ENCODE data around the gene LANCL3. TPM values are rescaled to one million over a fixed set of nuclear protein-coding genes. Genes with fewer than 3 reads are reported as not detected.

LANCL3 gene
- total RNA-seq, 1 experiment from 2014 or later: not detected

DNA sequence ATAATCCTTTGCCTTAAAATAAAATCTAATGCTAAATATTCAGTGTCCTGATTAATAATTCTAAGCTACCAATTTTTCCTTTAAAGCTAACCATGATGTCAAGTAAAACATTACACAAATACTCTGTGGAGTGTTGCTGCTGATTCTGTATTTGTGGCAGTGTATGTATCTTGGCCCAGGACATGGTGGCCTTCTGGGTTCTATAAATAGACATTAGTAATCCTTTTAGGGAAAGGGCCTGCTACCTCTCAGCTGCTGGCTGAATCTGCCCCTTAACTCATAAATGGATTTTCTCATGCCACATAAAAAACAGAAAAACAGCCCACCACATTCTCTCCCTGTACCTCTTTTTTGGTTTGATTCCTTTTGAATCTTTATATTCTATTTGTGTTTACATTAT, 113.0 kb downstream of the LANCL3 start:
- no peak overlapping the region for H3K4me3 ChIP-seq
- H3K27me3 ChIP-seq: no peaks in the 10 kb centered on the region
- no peaks in the 10 kb centered on the region for H3K9me3 ChIP-seq (replicated peaks)
- DNase-seq: peak in 1 of 2 experiments; percentile 6
- no peaks in the 10 kb centered on the region for H3K4me1 ChIP-seq
- H3K36me3 ChIP-seq: no peaks in the 10 kb centered on the region
- H3K27ac ChIP-seq: no peak overlapping the region

DNA sequence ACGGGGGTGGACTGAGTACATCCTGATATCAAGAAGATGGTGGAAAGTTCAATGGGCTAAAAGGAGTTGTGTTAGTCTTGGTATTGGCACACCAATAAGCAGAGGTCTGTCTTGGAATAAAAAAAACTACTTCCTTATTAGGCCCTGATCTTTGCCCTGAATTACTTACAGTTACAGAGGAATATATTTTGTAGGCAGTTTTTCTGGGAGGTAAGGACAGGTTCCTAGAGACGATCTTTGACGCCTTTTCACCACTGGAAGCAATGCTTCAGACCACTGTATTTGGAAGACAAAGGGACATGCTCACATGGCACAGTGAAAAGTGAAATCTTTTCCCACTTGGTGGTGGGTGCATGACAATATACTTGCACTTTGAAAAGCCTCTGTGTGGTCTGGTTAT, 113.5 kb downstream of the LANCL3 start:
- H3K9me3 ChIP-seq (replicated peaks): no peaks in the 10 kb centered on the region
- H3K4me3 ChIP-seq: no peak overlapping the region
- H3K27ac ChIP-seq: no peak overlapping the region
- H3K27me3 ChIP-seq: no peaks in the 10 kb centered on the region
- no peaks in the 10 kb centered on the region for H3K36me3 ChIP-seq
- H3K4me1 ChIP-seq: no peaks in the 10 kb centered on the region
- no peak for DNase-seq

DNA sequence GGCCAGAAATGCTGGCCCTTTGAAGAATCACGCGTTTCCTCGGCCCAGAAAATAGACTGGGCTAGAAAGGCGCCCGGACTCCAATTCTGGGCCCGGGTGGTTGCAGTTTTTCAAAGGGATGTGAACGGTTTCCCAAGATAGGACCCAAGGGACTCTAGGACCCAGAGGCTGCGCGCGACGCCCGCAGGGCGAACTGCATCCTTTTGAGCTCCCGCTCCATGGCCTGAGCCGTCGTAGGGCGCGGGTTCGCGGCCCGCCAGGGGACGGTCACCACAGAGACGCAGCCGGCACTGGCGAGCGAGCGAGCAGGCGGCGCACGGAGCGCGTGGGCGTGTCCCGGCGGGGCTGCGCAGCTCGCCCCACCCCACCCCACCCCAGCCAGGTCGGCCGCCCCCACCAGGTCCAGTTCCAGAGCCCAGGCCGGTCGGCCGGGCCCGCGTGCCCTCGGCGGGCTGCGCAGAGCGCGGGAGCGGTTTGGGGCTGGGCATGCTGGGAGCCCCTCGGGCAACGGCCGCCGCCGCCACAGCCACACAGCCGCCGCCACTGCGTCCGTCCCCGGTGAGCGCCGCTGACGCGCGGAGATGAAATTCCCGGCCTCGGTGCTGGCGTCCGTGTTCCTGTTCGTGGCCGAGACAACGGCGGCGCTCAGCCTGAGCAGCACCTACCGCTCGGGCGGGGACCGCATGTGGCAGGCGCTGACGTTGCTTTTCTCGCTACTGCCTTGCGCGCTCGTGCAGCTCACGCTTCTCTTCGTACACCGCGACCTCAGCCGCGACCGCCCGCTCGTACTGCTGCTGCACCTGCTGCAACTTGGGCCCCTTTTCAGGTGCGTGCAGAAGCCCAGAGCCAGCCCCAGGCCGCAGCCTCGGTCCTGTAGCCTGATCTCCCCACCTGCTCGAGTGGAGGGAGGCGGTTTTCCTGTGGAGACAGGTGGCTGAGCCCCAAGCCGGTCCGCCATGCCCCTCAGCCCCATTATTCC, 114.2 kb downstream of the LANCL3 start, which contains the start of gene XK:
TSS of gene XK (plus strand) at position 411 of the 979 bp plus-strand sequence. CDS start at position 582, 171 bp downstream.
- H3K4me1 ChIP-seq: no peaks in the 10 kb centered on the region
- H3K27me3 ChIP-seq: no peaks in the 10 kb centered on the region
- H3K9me3 ChIP-seq (replicated peaks): no peaks in the 10 kb centered on the region
- H3K4me3 ChIP-seq: no peak within 1 kb of the TSS
- H3K27ac ChIP-seq: no peak within 1 kb of the TSS
- H3K36me3 ChIP-seq: no peaks in the 10 kb centered on the region
- no peak for DNase-seq

DNA sequence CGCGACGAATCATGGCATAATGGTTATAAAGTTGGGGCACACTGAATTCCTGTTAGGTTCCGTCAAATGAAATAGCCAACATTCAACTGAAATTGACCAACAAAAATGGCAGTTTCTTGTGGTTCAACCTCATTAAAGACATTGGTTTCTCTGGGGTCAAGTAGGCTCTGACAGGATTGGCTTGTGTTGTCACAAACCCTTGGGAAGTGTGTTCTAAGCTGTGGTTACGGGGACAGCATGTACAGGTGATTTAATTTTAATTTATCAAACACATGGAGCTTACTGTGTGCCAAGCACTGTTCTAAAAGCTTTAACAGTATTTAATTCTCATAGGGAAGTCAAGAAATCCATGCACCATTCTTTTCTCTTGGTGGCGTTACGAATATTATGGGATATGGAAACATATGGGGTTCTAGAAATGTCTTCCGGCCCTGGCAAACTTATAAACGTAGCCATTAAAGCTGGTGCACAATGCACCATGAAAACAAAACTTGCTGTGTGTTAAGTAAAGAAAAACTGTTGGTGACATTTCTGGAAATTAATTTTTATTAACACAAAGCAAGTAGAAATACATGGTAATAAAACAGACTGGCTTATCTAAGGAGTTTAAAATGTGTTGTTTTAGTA, 115.0 kb downstream of the LANCL3 start:
- Histone ChIP-seq H3K27ac (no peak overlapping the region), H3K9me3 (replicated peaks) (no peaks in the 10 kb centered on the region), H3K27me3 (no peaks in the 10 kb centered on the region), H3K4me3 (no peak overlapping the region), H3K4me1 (no peaks in the 10 kb centered on the region), H3K36me3 (no peaks in the 10 kb centered on the region)
- DNase-seq: no peak

DNA sequence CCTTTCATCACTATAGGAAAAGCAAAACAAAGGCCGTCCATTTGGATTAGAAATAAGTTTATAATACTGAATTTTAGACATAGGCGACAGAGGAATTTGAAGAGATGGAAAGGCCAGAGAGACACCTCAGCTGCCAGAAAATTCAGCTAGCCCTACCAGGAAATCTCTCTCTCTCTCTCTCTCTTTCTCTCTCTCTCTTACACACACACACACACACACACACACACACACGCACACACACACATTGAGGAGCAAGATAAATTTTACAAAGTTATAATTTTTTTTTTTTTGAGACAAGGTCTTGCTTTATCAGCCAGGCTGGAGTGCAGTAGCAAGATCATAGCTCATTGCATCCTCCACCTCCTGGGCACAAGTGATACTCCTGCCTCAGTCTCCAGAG, 115.5 kb downstream of the LANCL3 start:
- Histone ChIP-seq H3K9me3 (replicated peaks) (no peaks in the 10 kb centered on the region), H3K27me3 (no peaks in the 10 kb centered on the region), H3K36me3 (no peaks in the 10 kb centered on the region), H3K27ac (no peak overlapping the region), H3K4me3 (no peak overlapping the region), H3K4me1 (no peaks in the 10 kb centered on the region)
- no peak for DNase-seq

DNA sequence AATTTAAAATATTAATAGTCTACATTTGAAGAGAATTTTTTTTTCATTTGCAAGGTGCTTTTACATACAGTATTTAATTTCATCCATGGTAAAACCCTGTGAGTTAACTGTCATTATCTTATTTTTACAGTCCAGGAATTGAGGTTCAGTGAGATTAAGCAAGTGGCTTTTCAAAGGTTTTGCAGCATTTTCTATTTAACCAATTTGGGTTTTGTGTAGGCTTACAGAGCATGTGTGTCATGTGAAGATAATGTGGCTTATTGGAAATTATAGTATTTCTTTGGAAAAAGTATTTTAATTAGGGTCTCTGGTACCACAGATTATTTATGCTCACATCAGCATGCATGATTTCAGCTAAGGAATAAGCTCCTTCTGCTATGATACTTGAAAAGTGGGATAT, 118.7 kb downstream of the LANCL3 start:
- no peaks in the 10 kb centered on the region for H3K9me3 ChIP-seq (replicated peaks)
- H3K4me3 ChIP-seq: no peak overlapping the region
- DNase-seq: no peak
- H3K4me1 ChIP-seq: no peaks in the 10 kb centered on the region
- H3K27ac ChIP-seq: no peak overlapping the region
- no peaks in the 10 kb centered on the region for H3K27me3 ChIP-seq
- H3K36me3 ChIP-seq: no peaks in the 10 kb centered on the region

DNA sequence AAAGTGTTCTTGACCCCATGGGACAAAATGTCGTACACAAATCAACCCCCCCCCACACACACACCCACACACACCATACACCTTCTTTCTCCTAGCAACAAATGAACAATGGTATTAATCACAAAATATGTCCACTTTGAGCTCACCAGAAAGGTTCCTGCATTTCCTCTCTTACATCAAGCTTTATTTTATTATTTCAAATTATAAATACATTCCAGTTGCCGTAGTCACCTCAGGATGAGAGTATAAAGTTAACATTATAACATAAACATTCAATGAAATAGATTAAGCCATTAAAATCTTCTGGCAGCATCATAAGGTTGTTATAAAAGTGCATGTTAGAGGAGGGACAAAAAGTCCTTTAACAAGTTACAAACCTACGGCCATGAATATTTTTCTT, 121.5 kb downstream of the LANCL3 start:
- H3K9me3 ChIP-seq (replicated peaks): no peaks in the 10 kb centered on the region
- DNase-seq: no peak
- H3K27me3 ChIP-seq: no peaks in the 10 kb centered on the region
- H3K36me3 ChIP-seq: no peaks in the 10 kb centered on the region
- no peak overlapping the region for H3K4me3 ChIP-seq
- H3K4me1 ChIP-seq: no peaks in the 10 kb centered on the region
- no peak overlapping the region for H3K27ac ChIP-seq

DNA sequence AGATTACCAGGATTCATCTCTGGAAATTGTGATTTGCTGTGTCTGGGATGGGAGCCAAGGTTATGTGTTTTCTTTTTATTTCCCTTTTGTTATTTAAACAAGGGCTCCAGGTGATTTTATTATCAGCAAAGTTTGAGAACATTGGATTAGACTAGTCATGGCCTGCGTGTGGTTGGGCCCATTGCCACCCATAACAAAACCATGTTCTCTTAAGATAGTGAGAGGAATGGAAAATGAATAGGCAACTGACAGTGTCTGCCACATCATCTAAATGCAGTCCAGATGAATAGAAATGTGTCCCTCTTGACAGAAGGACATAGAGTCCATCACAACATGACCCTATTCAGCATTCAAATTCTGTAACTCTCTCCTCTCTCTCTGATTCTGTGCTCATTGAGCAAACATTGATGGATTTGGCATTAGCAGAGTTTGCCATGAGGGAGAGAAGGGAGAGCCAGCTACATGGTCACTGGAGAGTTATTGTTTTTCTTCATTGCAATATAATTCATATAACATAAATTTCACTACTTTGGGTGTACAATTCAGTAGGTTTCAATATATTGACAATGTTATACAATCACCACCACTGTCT, 125.8 kb downstream of the LANCL3 start:
- H3K4me3 ChIP-seq: no peak overlapping the region
- no peaks in the 10 kb centered on the region for H3K4me1 ChIP-seq
- no peak for DNase-seq
- no peaks in the 10 kb centered on the region for H3K36me3 ChIP-seq
- H3K27ac ChIP-seq: no peak overlapping the region
- no peaks in the 10 kb centered on the region for H3K9me3 ChIP-seq (replicated peaks)
- no peaks in the 10 kb centered on the region for H3K27me3 ChIP-seq

DNA sequence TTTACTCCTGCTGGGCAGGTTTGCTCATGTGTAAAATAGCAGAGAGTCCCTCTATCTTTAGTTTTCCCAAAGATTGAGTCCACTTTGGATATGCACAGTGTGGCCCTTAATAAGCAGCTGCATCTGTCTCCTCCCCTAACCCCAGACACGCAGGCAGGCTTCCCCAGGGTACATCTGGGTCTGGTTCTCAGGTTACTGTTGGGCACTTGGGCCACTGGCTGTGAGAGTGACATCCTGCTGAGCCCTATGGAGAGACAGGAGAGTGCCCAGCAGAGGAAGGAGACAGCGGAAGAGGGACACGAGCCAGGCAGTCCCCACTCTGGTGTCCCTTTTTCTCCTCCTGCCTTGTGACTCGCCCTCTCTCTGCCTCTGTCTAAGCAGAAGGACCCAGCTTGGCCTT, 130.1 kb downstream of the LANCL3 start:
- Histone ChIP-seq H3K27ac (no peak overlapping the region), H3K9me3 (replicated peaks) (no peaks in the 10 kb centered on the region), H3K4me1 (no peaks in the 10 kb centered on the region), H3K4me3 (no peak overlapping the region), H3K36me3 (no peaks in the 10 kb centered on the region), H3K27me3 (no peaks in the 10 kb centered on the region)
- DNase-seq: peak; percentile 2 to 30

DNA sequence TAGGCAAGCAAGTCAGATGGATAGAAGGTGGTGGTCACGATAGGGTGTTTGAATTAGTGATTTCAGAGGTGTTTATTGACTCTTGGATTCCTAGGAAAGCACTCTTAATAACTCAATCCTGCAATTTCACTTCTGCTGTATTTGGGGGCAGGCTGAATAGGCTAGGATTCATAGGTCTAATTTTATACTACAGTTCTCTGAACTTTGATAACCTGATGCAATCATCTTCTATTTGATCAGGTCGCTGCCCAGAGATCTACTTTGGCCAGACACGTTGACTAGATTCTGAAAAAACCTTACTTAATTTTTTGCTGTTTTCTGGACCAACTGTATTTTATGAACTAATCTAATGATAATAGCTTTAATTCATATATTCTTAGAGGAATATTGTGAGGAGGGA, 140.5 kb downstream of the LANCL3 start:
- Histone ChIP-seq H3K9me3 (replicated peaks) (no peaks in the 10 kb centered on the region), H3K27me3 (no peaks in the 10 kb centered on the region)

DNA sequence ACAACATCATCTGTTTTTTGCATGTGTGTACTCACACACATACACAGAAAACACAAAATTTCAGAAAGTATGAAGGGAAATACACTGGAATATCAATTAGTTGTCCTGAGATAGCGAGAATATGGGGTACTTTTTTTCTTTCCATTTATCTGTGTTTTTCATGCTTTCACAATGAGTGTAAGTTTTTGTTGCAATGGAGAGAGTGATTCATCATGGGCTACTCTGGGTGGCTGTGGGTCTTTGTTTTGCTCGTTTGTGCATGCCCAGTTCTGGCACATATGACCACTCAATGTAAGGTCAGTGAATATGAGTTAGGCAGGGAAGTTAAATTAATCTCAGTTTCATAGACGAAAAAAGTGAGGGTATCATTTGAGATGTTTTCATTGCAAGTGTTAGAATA, 141.0 kb downstream of the LANCL3 start:
- Histone ChIP-seq H3K27ac (no peak overlapping the region), H3K4me3 (no peak overlapping the region), H3K9me3 (replicated peaks) (no peaks in the 10 kb centered on the region), H3K36me3 (no peaks in the 10 kb centered on the region), H3K27me3 (no peaks in the 10 kb centered on the region), H3K4me1 (no peaks in the 10 kb centered on the region)
- DNase-seq: no peak

More for the DNA sequence above, 140.5 kb downstream of the LANCL3 start:
- Histone ChIP-seq H3K4me1 (no peaks in the 10 kb centered on the region), H3K27ac (no peak overlapping the region), H3K36me3 (no peaks in the 10 kb centered on the region), H3K4me3 (no peak overlapping the region)
- DNase-seq: no peak

DNA sequence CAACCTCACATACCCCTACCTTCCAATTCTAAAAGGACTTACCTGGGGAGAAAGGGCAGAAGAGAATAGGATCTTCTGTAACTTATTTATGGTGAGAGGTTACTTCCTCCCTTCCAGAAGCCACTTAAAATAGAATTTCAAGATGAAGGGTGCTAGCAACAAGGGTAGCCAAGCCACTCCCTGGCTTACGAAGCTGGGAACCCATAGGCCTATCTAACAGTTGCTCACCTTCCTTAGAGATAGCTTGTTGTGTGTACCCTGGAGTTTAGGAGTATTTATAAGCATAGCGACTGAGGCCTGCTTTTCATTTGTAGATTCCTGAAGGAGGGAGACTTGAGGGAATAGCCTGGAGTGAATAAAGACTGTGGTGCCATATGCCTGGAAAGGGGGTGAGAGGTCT, 143.0 kb downstream of the LANCL3 start:
- Histone ChIP-seq H3K4me3 (no peak overlapping the region), H3K9me3 (replicated peaks) (no peaks in the 10 kb centered on the region), H3K36me3 (no peaks in the 10 kb centered on the region), H3K27me3 (no peaks in the 10 kb centered on the region), H3K4me1 (no peaks in the 10 kb centered on the region), H3K27ac (no peak overlapping the region)
- DNase-seq: no peak

DNA sequence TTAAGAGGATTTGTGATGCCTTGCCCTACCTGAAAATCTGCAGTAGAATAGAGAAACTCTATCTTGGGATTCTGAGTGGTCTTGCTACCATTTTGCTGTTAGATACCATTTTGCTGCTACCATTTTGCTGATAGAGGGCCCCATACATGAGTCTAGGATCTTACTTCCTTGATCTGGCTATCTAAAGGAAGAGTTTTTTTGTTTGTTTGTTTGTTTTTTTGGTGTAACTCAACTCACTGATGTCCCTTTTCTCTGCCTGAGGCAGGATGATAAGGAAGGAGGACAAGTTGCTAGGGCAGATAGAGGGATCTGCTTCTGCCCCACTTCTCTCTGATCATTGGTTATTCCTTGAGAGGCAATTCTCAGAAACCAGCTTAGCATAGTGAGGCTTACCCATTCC, 145.1 kb downstream of the LANCL3 start:
- no peaks in the 10 kb centered on the region for H3K36me3 ChIP-seq
- no peaks in the 10 kb centered on the region for H3K9me3 ChIP-seq (replicated peaks)
- no peak for DNase-seq
- H3K4me3 ChIP-seq: no peak overlapping the region
- no peak overlapping the region for H3K27ac ChIP-seq
- no peaks in the 10 kb centered on the region for H3K4me1 ChIP-seq
- H3K27me3 ChIP-seq: no peaks in the 10 kb centered on the region

DNA sequence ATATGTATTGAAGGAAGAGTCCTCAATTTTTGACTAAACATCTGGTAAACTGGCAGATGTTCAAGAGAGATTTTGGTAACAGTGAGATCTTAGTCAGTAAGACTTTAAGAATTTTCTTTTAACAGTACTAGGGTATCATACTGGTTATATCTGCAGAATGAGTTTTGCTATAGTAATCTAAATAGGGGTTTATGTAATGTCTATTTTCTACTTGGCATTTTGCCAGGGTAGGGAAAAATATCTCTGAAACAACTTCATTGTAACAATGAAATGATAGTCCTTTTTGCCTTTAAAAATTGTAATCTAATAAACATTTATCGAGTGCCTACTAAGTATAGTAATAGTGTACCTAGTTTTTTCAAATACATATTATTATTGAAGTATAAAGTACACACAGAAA, 146.2 kb downstream of the LANCL3 start:
- no peak overlapping the region for H3K27ac ChIP-seq
- H3K4me3 ChIP-seq: no peak overlapping the region
- no peaks in the 10 kb centered on the region for H3K9me3 ChIP-seq (replicated peaks)
- H3K27me3 ChIP-seq: no peaks in the 10 kb centered on the region
- H3K36me3 ChIP-seq: no peaks in the 10 kb centered on the region
- H3K4me1 ChIP-seq: no peaks in the 10 kb centered on the region
- no peak for DNase-seq

DNA sequence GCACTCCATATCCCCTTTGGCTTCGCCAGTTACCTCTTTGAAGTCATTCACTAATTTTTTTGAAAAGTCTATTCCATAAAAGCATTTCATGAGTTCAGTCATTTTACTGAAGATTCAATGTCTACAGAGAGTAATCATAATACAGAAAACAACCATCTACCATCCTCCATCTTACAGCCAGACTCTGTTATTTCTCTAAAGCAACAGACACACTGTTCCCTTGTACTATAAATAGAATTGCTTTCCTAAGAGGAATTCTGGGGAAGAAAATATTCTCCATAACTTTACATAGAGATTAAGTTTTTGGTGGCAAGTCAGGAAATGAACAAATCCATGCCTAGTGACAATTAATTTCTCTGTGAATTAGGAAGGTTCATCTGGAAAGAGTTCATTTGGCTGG, 151.1 kb downstream of the LANCL3 start:
- Histone ChIP-seq H3K4me1 (no peaks in the 10 kb centered on the region), H3K27ac (no peak overlapping the region), H3K36me3 (no peaks in the 10 kb centered on the region), H3K9me3 (replicated peaks) (no peaks in the 10 kb centered on the region), H3K27me3 (no peaks in the 10 kb centered on the region), H3K4me3 (no peak overlapping the region)
- no peak for DNase-seq
